ENCODE data around the gene MAP7. TPM values are rescaled to one million over a fixed set of nuclear protein-coding genes. Genes with fewer than 3 reads are reported as not detected.

Gene MAP7
- total and polyA plus RNA-seq, 2 of the 13 experiments (the other 11 are each of a cell fraction or from before 2014, with no cell fraction given): 0.04 TPM; not detected in 1

- DNase-seq (ENCODE audit: low spot score) (no peak), ATAC-seq (no peak), FAIRE-seq (no peak)
- intact Hi-C loops (cut with micrococcal nuclease; ENCODE audit: unreplicated experiment) (no loop called here), in situ Hi-C loops (cut with HindIII; ENCODE audit: extremely low pct_ligation_motif_present, low pct_unique_long_range_greater_than_20kb) (no loop called here)
- ChIA-PET POLR2A (no interaction called here), CTCF (ENCODE audit: low intra/inter-chr PET ratio, low total read pairs) (no interaction called here)
- no peaks in the 10 kb centered on the region for H4K20me1 ChIP-seq (ENCODE audit: insufficient read depth, low read length)
- no peaks in the 10 kb centered on the region for H3K36me3 ChIP-seq (replicated peaks in 1 of 2; ENCODE audit: control insufficient read depth in 1 of 2, insufficient read depth in 2 of 2, low read length in 2 of 2)
- no peak overlapping the region for H3K27ac ChIP-seq (ENCODE audit: extremely low read length, insufficient read depth, low read length)
- H3K9ac ChIP-seq (ENCODE audit: insufficient read depth, low read depth, low read length): no peak overlapping the region
- H3K9me3 ChIP-seq (ENCODE audit: low read length): no peaks in the 10 kb centered on the region
- no peaks in the 10 kb centered on the region for H3K79me2 ChIP-seq (ENCODE audit: insufficient read depth, low read length)
- no peak overlapping the region for H3K4me3 ChIP-seq (replicated peaks in 1 of 3; ENCODE audit: insufficient read depth in 1 of 3, low read depth in 2 of 3, low read length in 3 of 3)
- WGBS (ENCODE audit: low lambda C conversion rate): 60% methylated on average over 1 of the region's 1 CpG
- BruUV-seq (replicated peaks): no TSS peak
- H3K4me2 ChIP-seq (ENCODE audit: low read depth, low read length): no peak overlapping the region
- TF ChIP-seq FOXK1 (CRISPR knock-in tag; IDR thresholded peaks at IDR 0.05; ENCODE audit: borderline replicate concordance, low read depth) (no peak), TRIM24 (CRISPR knock-in tag; IDR thresholded peaks at IDR 0.05) (no peak), NFE2 (CRISPR knock-in tag; IDR thresholded peaks at IDR 0.05) (no peak), TRAFD1 (CRISPR knock-in tag; IDR thresholded peaks at IDR 0.05; ENCODE audit: borderline replicate concordance) (no peak), SKI (IDR thresholded peaks at IDR 0.05; ENCODE audit: partially characterized antibody) (no peak), PBX3 (CRISPR knock-in tag; IDR thresholded peaks at IDR 0.05; ENCODE audit: borderline replicate concordance) (no peak), MTERF4 (CRISPR knock-in tag; IDR thresholded peaks at IDR 0.05) (no peak), PLRG1 (conservative IDR thresholded peaks at IDR 0.05) (no peak)
- no peaks in the 10 kb centered on the region for H3K27me3 ChIP-seq (ENCODE audit: control insufficient read depth in 1 of 2, insufficient read depth in 2 of 2, low read length in 2 of 2)
- no peak overlapping the region for H2AFZ ChIP-seq (ENCODE audit: low read length)
- no peaks in the 10 kb centered on the region for H3K4me1 ChIP-seq (ENCODE audit: insufficient read depth, low read length)
Measured at GRCh38 chr6:136492409-136492808, 57.8 kb downstream of the MAP7 start.

Measured in HepG2 (cell line).